ENCODE measurements around the gene LAMC3.

- no peak for TF ChIP-seq CTCF (IDR thresholded peaks at IDR 0.05)
- TF ChIP-seq POLR2A (IDR thresholded peaks at IDR 0.05): no peak
Measured at GRCh38 chr9:131053896-131054295, 44.9 kb downstream of the LAMC3 start.
